H9 (cell line): ENCODE results near the gene LMF2. TPM values are rescaled to one million over a fixed set of nuclear protein-coding genes. Genes with fewer than 3 reads are reported as not detected.

Experiments
- DNase-seq: peaks from one replicate; pipeline ENCODE4 v3.0.0-alpha.2; 2017
- H2AFZ ChIP-seq: one replicate; pipeline ENCODE4 v1.6.1; 2013; ENCODE audit warnings: mild to moderate bottlenecking, low read length, control low read depth, moderate library complexity
- H2AK5ac ChIP-seq: 2 replicates; pipeline ENCODE4 v1.6.1; 2013; ENCODE audit warnings: low read length, control low read depth, mixed read lengths; ENCODE audit not compliant: insufficient read length
- H2BK120ac ChIP-seq: one replicate; pipeline ENCODE4 v1.6.1; 2013; ENCODE audit warnings: low read depth, mild to moderate bottlenecking, low read length, control low read depth, inconsistent platforms; ENCODE audit not compliant: poor library complexity, severe bottlenecking
- H2BK12ac ChIP-seq: 2 replicates; pipeline ENCODE4 v1.6.1; 2013; ENCODE audit warnings: low read length, control low read depth, mixed read lengths, low read depth; ENCODE audit not compliant: insufficient read length
- H2BK15ac ChIP-seq: 2 replicates; pipeline ENCODE4 v1.6.1; 2013; ENCODE audit warnings: low read depth, low read length, control low read depth
- H2BK20ac ChIP-seq: one replicate; pipeline ENCODE4 v1.6.1; 2013; ENCODE audit warnings: low read depth, mild to moderate bottlenecking, low read length, control low read depth, inconsistent platforms; ENCODE audit not compliant: poor library complexity, severe bottlenecking
- H2BK5ac ChIP-seq: 2 replicates; pipeline ENCODE4 v1.6.1; 2013; ENCODE audit warnings: low read length, control low read depth, mixed read lengths; ENCODE audit not compliant: insufficient read length
- H3K14ac ChIP-seq: 2 replicates; pipeline ENCODE4 v1.6.1; 2013; ENCODE audit warnings: low read length, control low read depth; ENCODE audit not compliant: insufficient read depth
- H3K18ac ChIP-seq: 2 replicates; pipeline ENCODE4 v1.6.1; 2013; ENCODE audit warnings: low read depth, mild to moderate bottlenecking, mixed read lengths, low read length, control low read depth; ENCODE audit not compliant: insufficient read length
- H3K23ac ChIP-seq: 2 replicates; pipeline ENCODE4 v1.6.1; 2013; ENCODE audit warnings: low read length, control low read depth, mixed read lengths, low read depth; ENCODE audit not compliant: insufficient read length
- H3K23me2 ChIP-seq: 2 replicates; pipeline ENCODE4 v1.6.1; 2013; ENCODE audit warnings: low read depth, mild to moderate bottlenecking, mixed read lengths, low read length, control low read depth; ENCODE audit not compliant: insufficient read length, poor library complexity, severe bottlenecking
- H3K27ac ChIP-seq: 2 replicates; pipeline ENCODE4 v1.5.1; 2013; ENCODE audit warnings: low read length, control low read depth, mixed read lengths, low read depth; ENCODE audit not compliant: insufficient read length
- H3K27me3 ChIP-seq: 2 replicates; pipeline ENCODE4 v1.6.1; 2013; ENCODE audit warnings: low read length, control low read depth, inconsistent platforms; ENCODE audit not compliant: insufficient read depth
- H3K4ac ChIP-seq: 2 replicates; pipeline ENCODE4 v1.6.1; 2013; ENCODE audit warnings: low read depth, mild to moderate bottlenecking, control low read depth, inconsistent platforms, low read length, moderate library complexity
- H3K4me1 ChIP-seq: 2 replicates; pipeline ENCODE4 v1.6.1; 2013; ENCODE audit warnings: low read length, control low read depth, inconsistent platforms; ENCODE audit not compliant: insufficient read depth
- H3K4me2 ChIP-seq: 2 replicates; pipeline ENCODE4 v1.6.1; 2013; ENCODE audit warnings: low read length, control low read depth, mixed read lengths; ENCODE audit not compliant: insufficient read length, insufficient read depth
- H3K56ac ChIP-seq: 2 replicates; pipeline ENCODE4 v1.6.1; 2013; ENCODE audit warnings: low read depth, mild to moderate bottlenecking, mixed read lengths, low read length, control low read depth; ENCODE audit not compliant: insufficient read length
- H3K79me1 ChIP-seq: 2 replicates; pipeline ENCODE4 v1.6.1; 2013; ENCODE audit warnings: low read depth, mild to moderate bottlenecking, moderate library complexity, low read length, control low read depth, inconsistent platforms; ENCODE audit not compliant: insufficient read depth, poor library complexity, severe bottlenecking
- H3K79me2 ChIP-seq: 2 replicates; pipeline ENCODE4 v1.6.1; 2013; ENCODE audit warnings: low read length, control low read depth, inconsistent platforms; ENCODE audit not compliant: insufficient read depth
- H3K9ac ChIP-seq: 2 replicates; pipeline ENCODE4 v1.6.1; 2013; ENCODE audit warnings: low read length, control low read depth, mixed read lengths; ENCODE audit not compliant: insufficient read length; ENCODE audit errors: extremely low read depth
- H3K9me3 ChIP-seq: one replicate; pipeline ENCODE4 v1.6.1; 2013; ENCODE audit warnings: low read depth, low read length, inconsistent platforms; ENCODE audit not compliant: control insufficient read depth
- H3T11ph ChIP-seq: one replicate; pipeline ENCODE4 v1.6.1; 2013; ENCODE audit warnings: mild to moderate bottlenecking, low read length, control low read depth, inconsistent platforms
- H4K20me1 ChIP-seq: one replicate; pipeline ENCODE4 v1.6.1; 2013; ENCODE audit not compliant: control insufficient read depth, insufficient read length, insufficient read depth
- H4K5ac ChIP-seq: 2 replicates; pipeline ENCODE4 v1.6.1; 2013; ENCODE audit warnings: low read depth, mild to moderate bottlenecking, mixed read lengths, low read length, control low read depth; ENCODE audit not compliant: insufficient read length
- H4K8ac ChIP-seq: replicated peaks from 2 replicates; pipeline ENCODE4 v1.6.1; 2013; ENCODE audit warnings: low read length, control low read depth, mixed read lengths, low read depth; ENCODE audit not compliant: insufficient read length
- H4K91ac ChIP-seq: 2 replicates; pipeline ENCODE4 v1.6.1; 2013; ENCODE audit warnings: low read depth, mild to moderate bottlenecking, moderate library complexity, mixed read lengths, low read length, control low read depth; ENCODE audit not compliant: insufficient read length
- H3K27ac Mint-ChIP-seq, 3 experiments: 2 replicates in 2 of 3; 3 replicates in 1 of 3; pipeline ENCODE4 v1.8.0; 2020 to 2021; ENCODE audit warnings: mixed read lengths in 3 of 3, mild to moderate bottlenecking in 1 of 3, moderate library complexity in 1 of 3
- H3K27me3 Mint-ChIP-seq: 2 replicates; pipeline ENCODE4 v1.8.0; 2021; ENCODE audit warnings: low read depth, mild to moderate bottlenecking, moderate library complexity, mixed read lengths
- H3K36me3 Mint-ChIP-seq, 3 experiments: 2 replicates in 2 of 3; 3 replicates in 1 of 3; pipeline ENCODE4 v1.8.0; 2020 to 2021; ENCODE audit warnings: low read depth in 3 of 3, mixed read lengths in 3 of 3; ENCODE audit not compliant: insufficient read depth in 1 of 3
- H3K4me1 Mint-ChIP-seq, 2 experiments: 2 replicates each; pipeline ENCODE4 v1.8.0; 2020; ENCODE audit warnings: mixed read lengths in 2 of 2
- H3K4me3 Mint-ChIP-seq, 2 experiments: 2 replicates in 1 of 2; 3 replicates in 1 of 2; pipeline ENCODE4 v1.8.0; 2020 to 2021; ENCODE audit warnings: mild to moderate bottlenecking in 2 of 2, mixed read lengths in 2 of 2, moderate library complexity in 1 of 2
- H3K9me3 Mint-ChIP-seq, 2 experiments: 2 replicates in 1 of 2; 3 replicates in 1 of 2; pipeline ENCODE4 v1.8.0; 2020; ENCODE audit warnings: mild to moderate bottlenecking in 2 of 2, mixed read lengths in 2 of 2, moderate library complexity in 1 of 2
- CTCF ChIP-seq: fragments of 200-600 bp; sonication (generic); conservative IDR thresholded peaks from 3 replicates; pipeline ENCODE4 v1.8.0; 2021; ENCODE audit warnings: antibody characterized with exemption, mild to moderate bottlenecking
- WGBS: extraction: QIAGEN DNeasy Blood & Tissue Kit; methylation state at CpG from one replicate; pipeline ENCODE4 v1.1.7; 2013; ENCODE audit warnings: missing lambda C conversion rate, low lambda C conversion rate, mixed read lengths; ENCODE audit not compliant: insufficient read length; ENCODE audit errors: extremely low coverage; 5-methylcytosine and 5-hydroxymethylcytosine counted together
- total RNA-seq: library from RNA; stranded (reverse); gene quantifications from 2 replicates; pipeline ENCODE4 v1.2.1, GENCODE V29; 2021

LMF2 gene
- total RNA-seq, 1 experiment from 2014 or later = 43.6 TPM

GRCh38 chr22:50526108-50526833 is 18.8 kb upstream of the LMF2 start:
- Histone ChIP-seq H3K4ac (no peak overlapping the region), H3K79me1 (no peaks in the 10 kb centered on the region), H3K9ac (no peak overlapping the region), H2BK5ac (no peak overlapping the region), H3K27me3 (peaks cover 28% of the 10 kb centered on the region; the same call in 1 of the 2 replicates), H3K56ac (no peak overlapping the region), H2AFZ (no peak overlapping the region), H4K20me1 (no peaks in the 10 kb centered on the region), H3K23ac (no peak overlapping the region), H3K4me1 (peaks cover 3% of the 10 kb centered on the region; the same call in 1 of the 2 replicates), H3T11ph (no peak overlapping the region), H2BK20ac (no peak overlapping the region), H2BK12ac (no peak overlapping the region), H3K14ac (peak overlapping the region; percentile 18), H4K8ac (no peak overlapping the region), H3K27ac (no peak overlapping the region), H3K79me2 (no peaks in the 10 kb centered on the region), H2BK15ac (no peak overlapping the region), H3K4me2 (peak overlapping the region; percentile 70), H2AK5ac (no peak overlapping the region), H2BK120ac (no peak overlapping the region), H4K91ac (no peak overlapping the region), H3K23me2 (peaks cover 10% of the 10 kb centered on the region), H4K5ac (no peak overlapping the region), H3K18ac (no peak overlapping the region), H3K9me3 (no peaks in the 10 kb centered on the region)
- peak overlapping the region; percentile 79 to 82 for H3K4me3 Mint-ChIP-seq
- no peaks in the 10 kb centered on the region; a peak in 1 of 5 replicates for H3K9me3 Mint-ChIP-seq
- H3K27ac Mint-ChIP-seq = no peak overlapping the region
- no CpG with 5 or more reads among the region's 77 CpGs for WGBS
- peaks cover 45% of the 10 kb centered on the region for H3K27me3 Mint-ChIP-seq
- peaks cover 11 to 17% of the 10 kb centered on the region in 2 experiments for H3K4me1 Mint-ChIP-seq
- peak; percentile 73 for DNase-seq
- H3K36me3 Mint-ChIP-seq = peaks cover 2 to 20% (median 14%) of the 10 kb centered on the region in 3 experiments; a peak in 5 of 7 replicates
- TF ChIP-seq CTCF = peak; percentile 68
